ENCODE data around the gene ERVW-1.

- TF ChIP-seq NFATC3 (CRISPR knock-in tag; IDR thresholded peaks at IDR 0.05) (no peak), CTCF (CRISPR knock-in tag; IDR thresholded peaks at IDR 0.05) (no peak), RNF2 (conservative IDR thresholded peaks at IDR 0.05; ENCODE audit: low read depth) (no peak), SRSF9 (IDR thresholded peaks at IDR 0.05; ENCODE audit: borderline replicate concordance, insufficient read depth, low read depth, low read length, poor library complexity, severe bottlenecking) (no peak), SOX13 (IDR thresholded peaks at IDR 0.05) (no peak), SOX13 (CRISPR knock-in tag; conservative IDR thresholded peaks at IDR 0.05 in 1 of 2, IDR thresholded peaks at IDR 0.05 in 1 of 2) (no peak), GTF2F1 (IDR thresholded peaks at IDR 0.05; ENCODE audit: low read length) (no peak), YY1 (IDR thresholded peaks at IDR 0.05; ENCODE audit: insufficient read depth, insufficient replicate concordance, low read depth, low read length) (no peak), NR1H2 (CRISPR knock-in tag; IDR thresholded peaks at IDR 0.05; ENCODE audit: borderline replicate concordance, low read depth) (no peak), RBM22 (optimal IDR thresholded peaks at IDR 0.05; ENCODE audit: low read length) (no peak), ZNF768 (CRISPR knock-in tag; IDR thresholded peaks at IDR 0.05) (no peak), SP1 (IDR thresholded peaks at IDR 0.05) (no peak), SP1 (CRISPR knock-in tag; IDR thresholded peaks at IDR 0.05) (no peak), AGO2 (optimal IDR thresholded peaks at IDR 0.05; ENCODE audit: low read depth, low read length) (no peak), YEATS4 (CRISPR knock-in tag; IDR thresholded peaks at IDR 0.05; ENCODE audit: borderline replicate concordance) (no peak)
These were observed 39.9 kb upstream of the ERVW-1 start for GRCh38 chr7:92517631-92518030.
